A673 (cell line): ENCODE results near the gene LTBR. TPM values are rescaled to one million over a fixed set of nuclear protein-coding genes. Genes with fewer than 3 reads are reported as not detected.

Experiments used
- BruUV-seq: library from RNA; stranded (reverse); fragments of 400-500 nt; replicated peaks from 2 replicates; lab custom pipeline; 2021; lab: Mats Ljungman, UMichigan
- CTCF ChIA-PET: fragments of 300-600 bp; sonication (Branson Sonifier 250); formaldehyde crosslinking; loops from one replicate; lab custom pipeline; 2022; ENCODE audit warnings: antibody characterized with exemption; lab: Charles Lee
- POLR2A ChIA-PET: fragments of 300-600 bp; sonication (Branson Sonifier 250); formaldehyde crosslinking; loops from one replicate; lab custom pipeline; 2022; ENCODE audit warnings: antibody characterized with exemption; ENCODE audit not compliant: low non-redundant PET; lab: Charles Lee
- DNase-seq: peaks from one replicate; pipeline ENCODE4 v3.0.0-alpha.2; 2015; ENCODE audit warnings: low spot score
- H3K27ac ChIP-seq: fragments of 200-600 bp; sonication (generic); 2 replicates; pipeline ENCODE4 v1.5.1; 2016; ENCODE audit warnings: mixed run types, low read depth, mild to moderate bottlenecking, mixed read lengths, antibody characterized with exemption, low read length; ENCODE audit not compliant: poor library complexity, severe bottlenecking
- H3K27me3 ChIP-seq: fragments of 200-600 bp; sonication (generic); replicated peaks from 2 replicates; pipeline ENCODE4 v1.6.1; 2017; ENCODE audit warnings: mixed run types, low read depth, mild to moderate bottlenecking, mixed read lengths, antibody characterized with exemption, low read length; ENCODE audit not compliant: insufficient read depth, poor library complexity
- H3K36me3 ChIP-seq: fragments of 200-600 bp; sonication (generic); 2 replicates; pipeline ENCODE4 v1.6.1; 2016; ENCODE audit warnings: mixed run types, mild to moderate bottlenecking, mixed read lengths, antibody characterized with exemption, low read length; ENCODE audit not compliant: insufficient read depth, poor library complexity, severe bottlenecking
- H3K4me1 ChIP-seq: fragments of 200-600 bp; sonication (generic); 2 replicates; pipeline ENCODE4 v1.6.1; 2017; ENCODE audit warnings: mixed run types, mild to moderate bottlenecking, mixed read lengths, antibody characterized with exemption, low read length; ENCODE audit not compliant: insufficient read depth, poor library complexity, severe bottlenecking
- H3K4me3 ChIP-seq: fragments of 200-600 bp; sonication (generic); 2 replicates; pipeline ENCODE4 v1.5.1; 2016; ENCODE audit warnings: low read depth, mixed run types, mild to moderate bottlenecking, mixed read lengths, low read length; ENCODE audit not compliant: poor library complexity, severe bottlenecking
- H3K9me3 ChIP-seq: fragments of 200-600 bp; sonication (generic); 2 replicates; pipeline ENCODE4 v1.6.1; 2016; ENCODE audit warnings: mixed run types, low read depth, mild to moderate bottlenecking, mixed read lengths, antibody characterized with exemption, low read length; ENCODE audit not compliant: poor library complexity, severe bottlenecking
- CTCF ChIP-seq: fragments of 300-800, 200-600 bp; sonication (generic); conservative IDR thresholded peaks from 2 replicates; pipeline ENCODE4 v1.5.1; 2017; ENCODE audit warnings: low read depth, mild to moderate bottlenecking, antibody characterized with exemption, low read length, moderate library complexity, mixed read lengths
- EZH2 ChIP-seq: fragments of 200-600 bp; sonication (generic); IDR thresholded peaks from 2 replicates; pipeline ENCODE4 v1.6.1; 2017; ENCODE audit warnings: borderline replicate concordance, low read depth, mild to moderate bottlenecking, mixed read lengths, antibody characterized with exemption, low read length; ENCODE audit not compliant: poor library complexity, severe bottlenecking
- intact Hi-C: fragments of 100-400 bp; cut with micrococcal nuclease; formaldehyde crosslinking; loops from one replicate; pipeline ENCODE4 v1.10.0; 2022; ENCODE audit not compliant: unreplicated experiment
- total RNA-seq: library from RNA; stranded (reverse); gene quantifications from 2 replicates; pipeline ENCODE4 v1.2.3, GENCODE V29; 2021

The LTBR gene
- total RNA-seq, 1 experiment from 2014 or later: 27.5 TPM

GRCh38 chr12:6391013-6391412 lies 7.1 kb downstream of the LTBR start:
- ChIA-PET CTCF (no interaction called here), POLR2A (interaction anchor here (0.5 kb wide), 1 partner anchor 149 kb away, joined by 3 read pairs; no protein-coding TSS in a partner anchor)
- H3K27ac ChIP-seq: no peak overlapping the region
- H3K4me1 ChIP-seq: no peaks in the 10 kb centered on the region
- no peaks in the 10 kb centered on the region for H3K27me3 ChIP-seq
- H3K36me3 ChIP-seq: no peaks in the 10 kb centered on the region
- H3K4me3 ChIP-seq: no peak overlapping the region
- no TSS peak for BruUV-seq
- no peaks in the 10 kb centered on the region for H3K9me3 ChIP-seq
- TF ChIP-seq CTCF (no peak), EZH2 (no peak)
- intact Hi-C loops: no loop called here
- no peak for DNase-seq

- POLR2A ChIA-PET: no interaction called here
These were observed 8.5 kb downstream of the LTBR start for GRCh38 chr12:6392504-6392903.

GRCh38 chr12:6393109-6393508 lies 9.1 kb downstream of the LTBR start:
- BruUV-seq: no TSS peak
- intact Hi-C loops: no loop called here
- Histone ChIP-seq H3K4me1 (no peaks in the 10 kb centered on the region), H3K27me3 (no peaks in the 10 kb centered on the region), H3K36me3 (no peaks in the 10 kb centered on the region), H3K9me3 (no peaks in the 10 kb centered on the region), H3K4me3 (no peak overlapping the region), H3K27ac (no peak overlapping the region)
- POLR2A ChIA-PET: no interaction called here
- TF ChIP-seq CTCF: no peak
- no peak for TF ChIP-seq EZH2
- CTCF ChIA-PET: no interaction called here
- DNase-seq: no peak

More at GRCh38 chr12:6392504-6392903, 8.5 kb downstream of the LTBR start:
- no peaks in the 10 kb centered on the region for H3K36me3 ChIP-seq
- H3K9me3 ChIP-seq: no peaks in the 10 kb centered on the region
- DNase-seq: no peak
- BruUV-seq: no TSS peak
- no peaks in the 10 kb centered on the region for H3K27me3 ChIP-seq
- intact Hi-C loops: no loop called here
- CTCF ChIA-PET: no interaction called here
- H3K4me1 ChIP-seq: no peaks in the 10 kb centered on the region
- H3K4me3 ChIP-seq: no peak overlapping the region
- TF ChIP-seq CTCF (no peak), EZH2 (no peak)
- H3K27ac ChIP-seq: no peak overlapping the region
